NCI-H1436 (cell line): ENCODE measurements around the gene ANKRD1.

Experiments
- DNase-seq: peaks from one replicate; lab custom pipeline; 2025; lab: John Stamatoyannopoulos, UW

Gene ANKRD1

GRCh38 chr10:90935581-90936275, 14.8 kb upstream of the ANKRD1 start:
- no peak for DNase-seq

GRCh38 chr10:90930971-90931871, 10.3 kb upstream of the ANKRD1 start:
- no peak for DNase-seq

GRCh38 chr10:90930070-90930837, 9.4 kb upstream of the ANKRD1 start:
- DNase-seq = no peak

- DNase-seq = no peak
These were observed 8.3 kb upstream of the ANKRD1 start for GRCh38 chr10:90929179-90929578.

- DNase-seq = no peak
These were observed 6.4 kb upstream of the ANKRD1 start for GRCh38 chr10:90927293-90927692.

GRCh38 chr10:90925079-90926029, 4.5 kb upstream of the ANKRD1 start:
- no peak for DNase-seq

- DNase-seq = no peak
These were observed 3.7 kb upstream of the ANKRD1 start for GRCh38 chr10:90924552-90924951.

- DNase-seq = no peak
These were observed 2.3 kb upstream of the ANKRD1 start for GRCh38 chr10:90923111-90923731.

GRCh38 chr10:90921906-90922305, 1.0 kb upstream of the ANKRD1 start:
- DNase-seq = no peak

- no peak for DNase-seq
These were observed 958 bp downstream of the ANKRD1 start for GRCh38 chr10:90919683-90920574.

GRCh38 chr10:90917968-90918318, 2.9 kb downstream of the ANKRD1 start:
- no peak for DNase-seq

- no peak for DNase-seq
These were observed 3.5 kb downstream of the ANKRD1 start for GRCh38 chr10:90917238-90917967.

GRCh38 chr10:90916392-90917237, 4.3 kb downstream of the ANKRD1 start:
- DNase-seq = no peak

GRCh38 chr10:90915766-90916075, 5.2 kb downstream of the ANKRD1 start:
- no peak for DNase-seq

GRCh38 chr10:90914992-90915765, 5.7 kb downstream of the ANKRD1 start:
- DNase-seq = no peak

- DNase-seq = no peak
These were observed 7.0 kb downstream of the ANKRD1 start for GRCh38 chr10:90913774-90914420.

- no peak for DNase-seq
These were observed 7.9 kb downstream of the ANKRD1 start for GRCh38 chr10:90912854-90913479.
